Measurements from ENCODE around the gene BCAS3. TPM values are rescaled to one million over a fixed set of nuclear protein-coding genes. Genes with fewer than 3 reads are reported as not detected.
A peak's percentile ranks its signal among the peaks of the same experiment; 100 is the strongest.

Gene BCAS3
- total RNA-seq, 2 experiments from 2014 or later: 6.8 to 7.1 TPM

GRCh38 chr17:60676758-60677307, 818 bp upstream of the BCAS3 start:
- intact Hi-C loops (cut with micrococcal nuclease): loop anchor here (2.0 to 5.0 kb wide), 2 partner anchors 76 to 285 kb away; partner anchors contain the start of genes PPM1D and USP32
- DNase-seq: no peak
- Mint-ChIP-seq H3K4me1 (ENCODE audit: low read depth) (peaks cover 19% of the 10 kb centered on the region), H3K4me3 (peak overlapping the region; percentile 90), H3K27me3 (no peaks in the 10 kb centered on the region), H3K36me3 (no peaks in the 10 kb centered on the region), H3K9me3 (peaks cover 2% of the 10 kb centered on the region), H3K27ac (peak overlapping the region; percentile 39)
- ChIA-PET POLR2A (interaction anchor here (1.4 kb wide), 1 partner anchor 77 kb away, joined by 10 read pairs; the partner anchor contains the start of gene PPM1D), CTCF (interaction anchor here (0.6 to 1.3 kb wide), 4 partner anchors 12 to 77 kb away, joined by 3 to 4 read pairs (median 3); partner anchors contain the start of gene PPM1D)

- ChIA-PET CTCF (interaction anchor here (1.3 kb wide), 2 partner anchors 11 to 78 kb away, joined by 3 read pairs; partner anchors contain the start of gene PPM1D), POLR2A (interaction anchor here (1.0 to 1.4 kb wide), 2 partner anchors 73 to 78 kb away, joined by 3 to 10 read pairs; partner anchors contain the start of gene PPM1D)
- Mint-ChIP-seq H3K36me3 (no peaks in the 10 kb centered on the region), H3K9me3 (peaks cover 2% of the 10 kb centered on the region), H3K4me1 (ENCODE audit: low read depth) (peaks cover 19% of the 10 kb centered on the region), H3K27ac (peak overlapping the region; percentile 59), H3K27me3 (no peaks in the 10 kb centered on the region), H3K4me3 (peak overlapping the region; percentile 90)
- no peak for DNase-seq
- intact Hi-C loops (cut with micrococcal nuclease): loop anchor here (5.0 kb wide), 1 partner anchor 286 kb away; the partner anchor contains the start of gene USP32
Observed at GRCh38 chr17:60678118-60678444, 430 bp downstream of the BCAS3 start.

- Mint-ChIP-seq H3K4me3 (no peak overlapping the region), H3K4me1 (ENCODE audit: low read depth) (peaks cover 19% of the 10 kb centered on the region), H3K27me3 (no peaks in the 10 kb centered on the region), H3K36me3 (no peaks in the 10 kb centered on the region), H3K27ac (no peak overlapping the region), H3K9me3 (peaks cover 2% of the 10 kb centered on the region)
- intact Hi-C loops (cut with micrococcal nuclease): loop anchor here (5.0 kb wide), 1 partner anchor 287 kb away; the partner anchor contains the start of gene USP32
- POLR2A ChIA-PET: no interaction called here
- DNase-seq: no peak
- CTCF ChIA-PET: no interaction called here
Observed at GRCh38 chr17:60679287-60679686, 1.6 kb downstream of the BCAS3 start.

GRCh38 chr17:60680754-60681153, 3.1 kb downstream of the BCAS3 start:
- H3K27ac Mint-ChIP-seq: no peak overlapping the region
- CTCF ChIA-PET: interaction anchor here (0.7 kb wide), 1 partner anchor 702 kb away, joined by 3 read pairs; no protein-coding TSS in a partner anchor
- H3K9me3 Mint-ChIP-seq: no peaks in the 10 kb centered on the region
- POLR2A ChIA-PET: no interaction called here
- H3K27me3 Mint-ChIP-seq: no peaks in the 10 kb centered on the region
- no peaks in the 10 kb centered on the region for H3K36me3 Mint-ChIP-seq
- no peak overlapping the region for H3K4me3 Mint-ChIP-seq
- H3K4me1 Mint-ChIP-seq (ENCODE audit: low read depth): peaks cover 19% of the 10 kb centered on the region
- no peak for DNase-seq
- intact Hi-C loops (cut with micrococcal nuclease): no loop called here

- Mint-ChIP-seq H3K36me3 (peaks cover 11% of the 10 kb centered on the region), H3K4me3 (no peak overlapping the region), H3K27ac (no peak overlapping the region), H3K9me3 (no peaks in the 10 kb centered on the region), H3K27me3 (no peaks in the 10 kb centered on the region), H3K4me1 (ENCODE audit: low read depth) (no peaks in the 10 kb centered on the region)
- POLR2A ChIA-PET: no interaction called here
- CTCF ChIA-PET: no interaction called here
- intact Hi-C loops (cut with micrococcal nuclease): no loop called here
- DNase-seq: no peak
Observed at GRCh38 chr17:60685437-60685836, 7.8 kb downstream of the BCAS3 start.

- ChIA-PET CTCF (interaction anchor here (0.6 kb wide), 1 partner anchor 9 kb away, joined by 3 read pairs; no protein-coding TSS in a partner anchor), POLR2A (interaction anchor here (0.6 kb wide), 1 partner anchor 51 kb away, joined by 3 read pairs; no protein-coding TSS in a partner anchor)
- intact Hi-C loops (cut with micrococcal nuclease): no loop called here
- Mint-ChIP-seq H3K4me1 (ENCODE audit: low read depth) (peaks cover 3% of the 10 kb centered on the region), H3K36me3 (peaks cover 2% of the 10 kb centered on the region), H3K9me3 (no peaks in the 10 kb centered on the region), H3K27ac (no peak overlapping the region), H3K27me3 (no peaks in the 10 kb centered on the region), H3K4me3 (no peak overlapping the region)
- no peak for DNase-seq
Observed at GRCh38 chr17:60695960-60696359, 18.3 kb downstream of the BCAS3 start.

GRCh38 chr17:60699090-60699489, 21.4 kb downstream of the BCAS3 start:
- intact Hi-C loops (cut with micrococcal nuclease): no loop called here
- Mint-ChIP-seq H3K27ac (no peak overlapping the region), H3K4me1 (ENCODE audit: low read depth) (peaks cover 3% of the 10 kb centered on the region), H3K4me3 (no peak overlapping the region), H3K27me3 (no peaks in the 10 kb centered on the region), H3K9me3 (no peaks in the 10 kb centered on the region), H3K36me3 (peaks cover 2% of the 10 kb centered on the region)
- no peak for DNase-seq
- ChIA-PET CTCF (no interaction called here), POLR2A (no interaction called here)

GRCh38 chr17:60704170-60704569, 26.5 kb downstream of the BCAS3 start:
- ChIA-PET CTCF (no interaction called here), POLR2A (no interaction called here)
- DNase-seq: no peak
- H3K4me1 Mint-ChIP-seq (ENCODE audit: low read depth): no peaks in the 10 kb centered on the region
- H3K4me3 Mint-ChIP-seq: no peak overlapping the region
- no peaks in the 10 kb centered on the region for H3K9me3 Mint-ChIP-seq
- intact Hi-C loops (cut with micrococcal nuclease): no loop called here
- H3K36me3 Mint-ChIP-seq: no peaks in the 10 kb centered on the region
- H3K27me3 Mint-ChIP-seq: no peaks in the 10 kb centered on the region
- H3K27ac Mint-ChIP-seq: no peak overlapping the region

GRCh38 chr17:60712675-60713074, 35.0 kb downstream of the BCAS3 start:
- no peak for DNase-seq
- ChIA-PET CTCF (interaction anchor here (0.6 to 0.8 kb wide), 2 partner anchors 8 to 73 kb away, joined by 3 to 4 read pairs; no protein-coding TSS in a partner anchor), POLR2A (no interaction called here)
- intact Hi-C loops (cut with micrococcal nuclease): no loop called here
- Mint-ChIP-seq H3K36me3 (no peaks in the 10 kb centered on the region), H3K27me3 (no peaks in the 10 kb centered on the region), H3K4me3 (no peak overlapping the region), H3K9me3 (no peaks in the 10 kb centered on the region), H3K4me1 (ENCODE audit: low read depth) (no peaks in the 10 kb centered on the region), H3K27ac (no peak overlapping the region)

GRCh38 chr17:60713608-60714007, 36.0 kb downstream of the BCAS3 start:
- Mint-ChIP-seq H3K27me3 (no peaks in the 10 kb centered on the region), H3K9me3 (no peaks in the 10 kb centered on the region), H3K36me3 (no peaks in the 10 kb centered on the region), H3K27ac (no peak overlapping the region), H3K4me1 (ENCODE audit: low read depth) (no peaks in the 10 kb centered on the region), H3K4me3 (no peak overlapping the region)
- ChIA-PET CTCF (no interaction called here), POLR2A (no interaction called here)
- no peak for DNase-seq
- intact Hi-C loops (cut with micrococcal nuclease): no loop called here

GRCh38 chr17:60716766-60717165, 39.1 kb downstream of the BCAS3 start:
- no peak for DNase-seq
- no peaks in the 10 kb centered on the region for H3K36me3 Mint-ChIP-seq
- no peak overlapping the region for H3K27ac Mint-ChIP-seq
- POLR2A ChIA-PET: no interaction called here
- H3K4me3 Mint-ChIP-seq: no peak overlapping the region
- H3K27me3 Mint-ChIP-seq: no peaks in the 10 kb centered on the region
- H3K4me1 Mint-ChIP-seq (ENCODE audit: low read depth): no peaks in the 10 kb centered on the region
- intact Hi-C loops (cut with micrococcal nuclease): no loop called here
- H3K9me3 Mint-ChIP-seq: no peaks in the 10 kb centered on the region
- CTCF ChIA-PET: no interaction called here

GRCh38 chr17:60717814-60718213, 40.2 kb downstream of the BCAS3 start:
- ChIA-PET POLR2A (no interaction called here), CTCF (interaction anchor here (0.6 kb wide), 1 partner anchor 124 kb away, joined by 3 read pairs; no protein-coding TSS in a partner anchor)
- H3K4me1 Mint-ChIP-seq (ENCODE audit: low read depth): no peaks in the 10 kb centered on the region
- no peak for DNase-seq
- no peak overlapping the region for H3K27ac Mint-ChIP-seq
- H3K36me3 Mint-ChIP-seq: no peaks in the 10 kb centered on the region
- no peaks in the 10 kb centered on the region for H3K9me3 Mint-ChIP-seq
- H3K4me3 Mint-ChIP-seq: no peak overlapping the region
- intact Hi-C loops (cut with micrococcal nuclease): no loop called here
- H3K27me3 Mint-ChIP-seq: no peaks in the 10 kb centered on the region
